Muscle of leg (tissue), 11 donors: ENCODE data around the gene CTSD. TPM values are rescaled to one million over a fixed set of nuclear protein-coding genes. Genes with fewer than 3 reads are reported as not detected.
"Not testable (repeated sequence)": the region's sequence is repeated elsewhere in the genome, so short reads cannot be mapped to it uniquely, and the experiment has no call there.

ENCODE experiments used
- DNase-seq: peaks from one replicate; pipeline ENCODE4 v3.0.0; 2013
- H3K27ac ChIP-seq: one replicate; pipeline ENCODE4 v1.5.1; 2013; ENCODE audit warnings: mild to moderate bottlenecking, low read length, control low read depth
- H3K27me3 ChIP-seq: one replicate; pipeline ENCODE4 v1.6.1; 2013; ENCODE audit warnings: low read length; ENCODE audit not compliant: control insufficient read depth, insufficient read depth
- H3K36me3 ChIP-seq: one replicate; pipeline ENCODE4 v1.6.1; 2013; ENCODE audit warnings: low read length; ENCODE audit not compliant: control insufficient read depth, insufficient read depth
- H3K4me1 ChIP-seq: one replicate; pipeline ENCODE4 v1.6.1; 2013; ENCODE audit warnings: low read length; ENCODE audit not compliant: control insufficient read depth, insufficient read depth
- H3K4me3 ChIP-seq: one replicate; pipeline ENCODE4 v1.5.1; 2013; ENCODE audit warnings: low read length, control low read depth
- H3K9me3 ChIP-seq: replicated peaks from 2 replicates; pipeline ENCODE4 v1.6.1; 2013; ENCODE audit warnings: low read depth, low read length; ENCODE audit not compliant: control insufficient read depth
- WGBS: methylation state at CpG from one replicate; pipeline ENCODE4 v1.1.5; 2013; ENCODE audit warnings: missing lambda C conversion rate; ENCODE audit not compliant: insufficient coverage; 5-methylcytosine and 5-hydroxymethylcytosine counted together
- polyA plus RNA-seq, 8 donors: library from polyadenylated mRNA; unstranded; fragments of 120-200 nt; gene quantifications; one replicate each; pipeline versions ENCODE4 v1.2.1 to v1.2.3, GENCODE V29; 2013; ENCODE audit warnings: inconsistent platforms in 1 of 8, low replicate concordance in 1 of 8; ENCODE audit not compliant: insufficient read length in 8 of 8, insufficient read depth in 1 of 8
- total RNA-seq: library from RNA; stranded (reverse); fragments of 120-200 nt; gene quantifications from one replicate; pipeline ENCODE4 v1.2.4, GENCODE V29; 2013

The CTSD gene
- total and polyA plus RNA-seq, 9 donors: 56.9 to 120 (median 91.6) TPM

GRCh38 chr11:1770528-1770927, 6.8 kb upstream of the CTSD start:
- H3K9me3 ChIP-seq: no peaks in the 10 kb centered on the region
- no peaks in the 10 kb centered on the region for H3K4me1 ChIP-seq
- WGBS: 76% methylated on average over 3 of the region's 5 CpGs
- no peaks in the 10 kb centered on the region for H3K36me3 ChIP-seq
- H3K4me3 ChIP-seq: no peak overlapping the region
- H3K27me3 ChIP-seq: peaks cover 6% of the 10 kb centered on the region
- no peak overlapping the region for H3K27ac ChIP-seq
- no peak for DNase-seq

DNA sequence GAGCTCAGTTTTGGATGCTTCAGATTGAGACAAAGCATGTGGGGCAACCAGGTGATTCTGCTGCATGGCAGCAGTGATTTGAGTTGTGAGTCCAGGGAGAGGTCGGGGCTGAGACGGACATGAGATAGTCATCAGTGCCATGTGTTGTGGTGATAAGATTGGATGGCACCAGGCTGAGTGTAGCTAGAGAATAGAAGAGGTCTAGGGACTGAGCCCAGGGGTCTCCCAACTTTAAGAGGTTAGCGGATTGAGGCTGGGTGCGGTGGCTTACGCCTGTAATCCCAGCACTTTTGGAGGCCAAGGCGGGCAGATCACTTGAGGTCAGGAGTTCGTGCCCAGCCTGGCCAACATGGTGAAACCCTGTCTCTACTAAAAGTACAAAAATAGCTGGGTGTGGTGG, 6.3 kb upstream of the CTSD start:
- Histone ChIP-seq H3K27ac (no peak overlapping the region), H3K9me3 (no peaks in the 10 kb centered on the region), H3K4me3 (no peak overlapping the region), H3K27me3 (peaks cover 6% of the 10 kb centered on the region), H3K4me1 (no peaks in the 10 kb centered on the region), H3K36me3 (no peaks in the 10 kb centered on the region)
- 94% methylated on average over 7 of the region's 7 CpGs for WGBS
- no peak for DNase-seq

GRCh38 chr11:1769304-1769936, 5.7 kb upstream of the CTSD start:
- WGBS: 64% methylated on average over 2 of the region's 9 CpGs
- H3K4me3 ChIP-seq, DNase-seq, H3K4me1 ChIP-seq, H3K27me3 ChIP-seq, H3K27ac ChIP-seq, H3K9me3 ChIP-seq, H3K36me3 ChIP-seq: not testable (repeated sequence)

GRCh38 chr11:1768141-1768469, 4.4 kb upstream of the CTSD start:
- Histone ChIP-seq H3K4me1 (peaks cover 8% of the 10 kb centered on the region), H3K4me3 (no peak overlapping the region), H3K27ac (no peak overlapping the region), H3K9me3 (no peaks in the 10 kb centered on the region), H3K36me3 (no peaks in the 10 kb centered on the region), H3K27me3 (peaks cover 6% of the 10 kb centered on the region)
- 94% methylated on average over 2 of the region's 7 CpGs for WGBS
- no peak for DNase-seq

DNA sequence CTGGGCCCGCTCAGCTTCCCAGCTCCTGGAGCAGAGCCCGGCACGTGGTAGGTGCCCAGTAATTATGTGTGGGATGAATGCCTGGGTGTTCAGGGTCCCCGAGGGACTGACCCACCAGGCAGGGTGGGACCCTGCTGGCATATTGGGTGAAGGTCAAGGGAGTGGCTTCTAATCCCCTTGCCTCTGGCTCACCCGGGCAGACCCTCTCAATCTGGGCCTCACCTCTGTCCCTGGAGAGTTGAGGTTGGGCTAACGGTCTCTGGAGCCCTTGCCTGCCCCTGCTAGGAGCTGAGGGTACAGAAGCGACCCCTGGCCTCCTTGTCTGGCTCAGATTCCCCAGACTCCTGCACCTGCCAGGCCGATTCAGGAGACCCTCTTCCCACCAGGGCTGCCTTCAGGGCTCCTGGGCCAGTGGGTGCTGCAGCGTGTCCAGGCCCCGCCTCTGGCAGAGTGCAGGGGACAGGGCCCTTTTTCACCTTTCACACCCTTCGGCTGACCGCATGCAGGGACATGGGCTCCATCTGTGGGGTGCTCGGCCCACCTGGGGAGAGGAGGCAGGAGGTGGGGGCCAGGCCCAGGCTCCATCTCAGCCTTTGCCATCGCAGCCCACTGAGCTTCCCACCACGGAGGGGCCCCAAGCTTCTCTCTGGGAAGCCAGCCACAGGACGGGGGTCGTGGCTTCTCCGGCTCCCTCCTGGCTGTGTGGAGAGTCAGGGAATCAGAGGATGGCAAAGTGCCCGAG, 3.8 kb upstream of the CTSD start:
- Histone ChIP-seq H3K4me1 (peaks cover 14% of the 10 kb centered on the region), H3K36me3 (no peaks in the 10 kb centered on the region), H3K4me3 (no peak overlapping the region), H3K27ac (no peak overlapping the region), H3K9me3 (no peaks in the 10 kb centered on the region), H3K27me3 (peaks cover 6% of the 10 kb centered on the region)
- WGBS: 74% methylated on average over 17 of the region's 19 CpGs
- DNase-seq: no peak

DNA sequence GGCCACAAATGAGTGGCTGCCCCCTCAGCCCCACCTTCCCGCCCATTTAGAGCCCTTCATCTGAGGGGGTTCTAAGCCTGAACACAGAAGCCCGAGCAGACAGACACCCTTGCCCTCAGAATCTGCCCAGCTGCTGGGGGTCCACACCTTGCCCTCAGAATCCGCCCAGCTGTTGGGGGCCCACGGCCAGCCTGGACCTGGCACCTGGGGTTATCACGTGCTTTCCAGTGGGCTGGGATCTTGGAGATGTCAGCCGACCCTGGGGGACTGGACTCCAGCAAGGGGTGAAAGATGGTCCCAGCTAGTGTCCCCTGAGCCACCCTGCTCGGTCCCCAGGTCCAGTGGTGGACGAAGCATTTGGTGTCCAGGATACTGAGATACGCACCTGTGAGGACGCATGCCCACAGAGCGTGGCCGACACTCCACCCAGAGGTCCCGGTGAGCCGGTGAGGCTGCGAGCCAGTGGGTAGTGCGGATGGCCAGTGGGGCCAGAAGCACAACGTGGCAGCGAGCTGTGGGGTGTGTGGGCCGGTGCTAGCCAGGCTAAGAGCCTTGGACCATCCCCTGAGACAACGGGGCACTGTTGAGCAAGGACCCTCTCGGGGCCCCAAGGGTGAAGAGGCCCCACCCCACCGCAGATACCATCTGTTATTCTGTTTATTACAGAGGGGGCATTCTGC, 3.1 kb upstream of the CTSD start:
- no peaks in the 10 kb centered on the region for H3K36me3 ChIP-seq
- DNase-seq: no peak
- peaks cover 20% of the 10 kb centered on the region for H3K4me1 ChIP-seq
- no peak overlapping the region for H3K4me3 ChIP-seq
- H3K27ac ChIP-seq: no peak overlapping the region
- no peaks in the 10 kb centered on the region for H3K9me3 ChIP-seq
- peaks cover 4% of the 10 kb centered on the region for H3K27me3 ChIP-seq
- 94% methylated on average over 18 of the region's 22 CpGs for WGBS

DNA sequence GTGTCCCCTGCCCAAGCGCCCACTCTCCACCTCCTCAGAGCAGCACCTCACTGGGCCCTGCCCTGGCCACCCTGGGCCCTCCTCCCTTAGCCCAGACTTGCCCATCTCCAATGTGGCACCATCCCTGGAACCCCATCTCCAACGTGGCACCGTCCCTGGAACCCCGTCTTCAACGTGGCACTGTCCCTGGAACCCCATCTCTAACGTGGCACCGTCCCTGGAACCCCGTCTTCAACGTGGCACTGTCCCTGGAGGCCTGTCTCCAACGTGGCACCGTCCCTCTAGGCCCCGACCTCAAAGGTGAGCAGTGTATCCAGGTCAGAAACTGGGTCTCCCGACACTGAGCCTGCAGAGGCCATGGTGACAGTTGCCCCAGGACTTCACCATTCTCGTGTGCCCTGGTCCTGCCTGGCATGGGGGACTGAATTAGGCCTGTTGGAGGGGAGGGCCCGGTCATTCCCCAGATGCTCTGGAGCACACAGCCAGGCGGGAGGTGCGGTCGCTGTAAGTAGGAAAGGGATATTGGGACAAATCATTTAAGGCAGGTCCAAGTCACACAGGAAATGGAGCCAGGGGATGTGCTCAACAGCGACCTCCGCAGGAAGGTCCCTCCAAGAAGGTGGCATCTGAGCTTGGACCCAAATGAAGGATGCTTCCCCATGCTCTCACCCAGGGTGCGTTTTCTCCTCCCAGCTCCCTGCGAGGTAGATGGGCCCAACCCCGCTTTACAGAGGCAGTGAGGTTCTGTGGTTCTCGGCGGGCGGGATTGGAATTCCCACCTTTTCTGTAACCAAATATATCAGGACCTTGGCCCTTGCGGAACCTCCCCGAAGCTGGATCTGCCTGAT, 2.4 kb upstream of the CTSD start:
- Histone ChIP-seq H3K9me3 (no peaks in the 10 kb centered on the region), H3K27me3 (no peaks in the 10 kb centered on the region), H3K4me1 (peaks cover 20% of the 10 kb centered on the region), H3K27ac (no peak overlapping the region), H3K4me3 (no peak overlapping the region), H3K36me3 (peaks cover 1% of the 10 kb centered on the region)
- no peak for DNase-seq
- 79% methylated on average over 28 of the region's 28 CpGs for WGBS

- Histone ChIP-seq H3K4me1 (peaks cover 38% of the 10 kb centered on the region), H3K27ac (peak overlapping the region; percentile 35), H3K9me3 (no peaks in the 10 kb centered on the region), H3K4me3 (peak overlapping the region; percentile 60), H3K36me3 (peaks cover 15% of the 10 kb centered on the region), H3K27me3 (no peaks in the 10 kb centered on the region)
- 0% methylated on average over 25 of the region's 32 CpGs for WGBS
- DNase-seq: no peak
These were observed 361 bp downstream of the CTSD start for GRCh38 chr11:1763336-1763795.

GRCh38 chr11:1762537-1763302, 1.0 kb downstream of the CTSD start:
- peak overlapping the region; percentile 35 for H3K27ac ChIP-seq
- peaks cover 38% of the 10 kb centered on the region for H3K4me1 ChIP-seq
- 49% methylated on average over 7 of the region's 16 CpGs for WGBS
- H3K4me3 ChIP-seq: peak overlapping the region; percentile 60
- H3K9me3 ChIP-seq: no peaks in the 10 kb centered on the region
- peaks cover 15% of the 10 kb centered on the region for H3K36me3 ChIP-seq
- DNase-seq: no peak
- H3K27me3 ChIP-seq: no peaks in the 10 kb centered on the region
